MM.1S (cell line): Measurements from ENCODE around the gene MTMR8.

Experiments used
- CTCF ChIP-seq: fragments of 300-600 bp; sonication (generic); IDR thresholded peaks from 2 replicates; pipeline ENCODE4 v1.5.1; 2016; ENCODE audit warnings: antibody characterized with exemption, low read length, mixed read lengths
- EZH2 ChIP-seq: fragments of 300-600 bp; sonication (generic); optimal IDR thresholded peaks from 2 replicates; pipeline ENCODE3; 2017; ENCODE audit warnings: low read depth, mild to moderate bottlenecking, antibody characterized with exemption, low read length, mixed read lengths

DNA sequence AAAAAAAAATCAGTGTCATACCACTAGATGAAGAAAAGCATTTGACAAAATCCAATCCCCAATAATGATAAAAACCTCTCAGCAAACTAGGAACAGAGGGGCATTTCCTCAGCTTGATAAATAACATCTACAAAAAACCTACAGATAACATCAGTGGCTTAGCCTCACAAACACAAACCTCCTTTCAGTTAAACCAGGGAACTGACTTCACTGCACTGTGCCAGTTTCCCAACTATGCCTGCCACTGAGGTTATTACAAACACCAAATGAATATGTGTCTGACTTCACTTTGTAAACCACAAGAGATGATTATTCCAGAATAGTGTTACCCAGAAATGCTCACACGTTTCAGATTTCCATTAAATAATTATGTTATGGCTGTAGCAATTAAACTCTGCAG is 15.3 kb downstream of the MTMR8 start:
- TF ChIP-seq CTCF: no peak
- no peak for TF ChIP-seq EZH2
